HFF-Myc (cell line): Measurements from ENCODE around the gene FAM47A.

ENCODE experiments used
- DNase-seq: peaks from one replicate; pipeline ENCODE4 v3.0.0-alpha.2; 2011; ENCODE audit warnings: low read depth; ENCODE audit errors: extremely low read depth
- H3K4me3 ChIP-seq: replicated peaks from 2 replicates; pipeline ENCODE4 v1.5.1; 2011; ENCODE audit warnings: low read depth, mild to moderate bottlenecking, control low read depth, low read length
- CTCF ChIP-seq: IDR thresholded peaks from 2 replicates; pipeline ENCODE4 v1.5.1; 2012; ENCODE audit warnings: mild to moderate bottlenecking, low read depth, low read length, control low read depth; ENCODE audit errors: missing control alignments

Gene FAM47A

GRCh38 chrX:34132028-34132427, at the start of gene FAM47A:
FAM47A (minus strand) TSS chrX:34132314; CDS start chrX:34132278, 36 bp downstream.
- no peak for DNase-seq
- no peak for TF ChIP-seq CTCF
- H3K4me3 ChIP-seq, result no peak within 1 kb of the TSS

- TF ChIP-seq CTCF, result no peak
- no peak overlapping the region for H3K4me3 ChIP-seq
These were observed 15.2 kb upstream of the FAM47A start for GRCh38 chrX:34147345-34147744.

GRCh38 chrX:34146906-34147305, 14.8 kb upstream of the FAM47A start:
- no peak overlapping the region for H3K4me3 ChIP-seq
- no peak for TF ChIP-seq CTCF
- no peak for DNase-seq

More at GRCh38 chrX:34147345-34147744, 15.2 kb upstream of the FAM47A start:
- no peak for DNase-seq

GRCh38 chrX:34144246-34144645, 12.1 kb upstream of the FAM47A start:
- TF ChIP-seq CTCF, result no peak
- DNase-seq, result no peak
- H3K4me3 ChIP-seq, result no peak overlapping the region

- no peak overlapping the region for H3K4me3 ChIP-seq
- no peak for DNase-seq
- no peak for TF ChIP-seq CTCF
These were observed 8.7 kb upstream of the FAM47A start for GRCh38 chrX:34140816-34141215.

- H3K4me3 ChIP-seq, result no peak overlapping the region
- TF ChIP-seq CTCF, result no peak
- no peak for DNase-seq
These were observed 952 bp downstream of the FAM47A start for GRCh38 chrX:34130980-34131744.
